Measurements from ENCODE around the gene STARD5. TPM values are rescaled to one million over a fixed set of nuclear protein-coding genes. Genes with fewer than 3 reads are reported as not detected.

STARD5 gene
- total RNA-seq, 1 donor from 2014 or later = 3.3 TPM

DNA sequence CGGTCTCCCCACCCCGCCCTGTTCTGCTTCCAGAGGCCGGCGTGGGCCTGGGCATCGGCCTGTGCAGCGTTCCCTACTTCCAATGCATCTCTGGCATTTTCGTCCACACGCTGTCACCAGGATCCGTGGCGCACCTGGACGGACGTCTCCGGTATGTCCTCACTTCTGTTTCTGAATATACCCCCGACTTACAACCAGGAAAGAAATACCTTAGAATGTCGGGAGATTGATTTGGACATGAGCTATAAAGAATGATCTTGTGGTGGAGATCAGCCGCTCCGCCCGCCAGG, 41.4 kb downstream of the STARD5 start:
- Mint-ChIP-seq H3K4me3 (ENCODE audit: low read depth) (no peak overlapping the region), H3K27ac (no peak overlapping the region), H3K9me3 (peaks cover 13% of the 10 kb centered on the region), H3K27me3 (ENCODE audit: low read depth) (no peaks in the 10 kb centered on the region), H3K4me1 (ENCODE audit: low read depth) (peaks cover 33% of the 10 kb centered on the region), H3K36me3 (ENCODE audit: low read depth) (peaks cover 12% of the 10 kb centered on the region)
- intact Hi-C loops (cut with micrococcal nuclease) = no loop called here
- no peak for DNase-seq (ENCODE audit: low spot score)

GRCh38 chr15:81281766-81282605, 42.0 kb downstream of the STARD5 start:
- intact Hi-C loops (cut with micrococcal nuclease) = no loop called here
- peaks cover 29% of the 10 kb centered on the region for H3K4me1 Mint-ChIP-seq (ENCODE audit: low read depth)
- H3K4me3 Mint-ChIP-seq (ENCODE audit: low read depth) = no peak overlapping the region
- peaks cover 14% of the 10 kb centered on the region for H3K36me3 Mint-ChIP-seq (ENCODE audit: low read depth)
- H3K27ac Mint-ChIP-seq = no peak overlapping the region
- H3K27me3 Mint-ChIP-seq (ENCODE audit: low read depth) = no peaks in the 10 kb centered on the region
- no peak for DNase-seq (ENCODE audit: low spot score)
- H3K9me3 Mint-ChIP-seq = peaks cover 16% of the 10 kb centered on the region

- Mint-ChIP-seq H3K4me1 (ENCODE audit: low read depth) (peaks cover 23% of the 10 kb centered on the region), H3K27ac (no peak overlapping the region), H3K9me3 (peaks cover 16% of the 10 kb centered on the region), H3K27me3 (ENCODE audit: low read depth) (no peaks in the 10 kb centered on the region), H3K4me3 (ENCODE audit: low read depth) (no peak overlapping the region), H3K36me3 (ENCODE audit: low read depth) (peaks cover 17% of the 10 kb centered on the region)
- intact Hi-C loops (cut with micrococcal nuclease) = no loop called here
- no peak for DNase-seq (ENCODE audit: low spot score)
Measured at GRCh38 chr15:81281456-81281735, 42.5 kb downstream of the STARD5 start.

DNA sequence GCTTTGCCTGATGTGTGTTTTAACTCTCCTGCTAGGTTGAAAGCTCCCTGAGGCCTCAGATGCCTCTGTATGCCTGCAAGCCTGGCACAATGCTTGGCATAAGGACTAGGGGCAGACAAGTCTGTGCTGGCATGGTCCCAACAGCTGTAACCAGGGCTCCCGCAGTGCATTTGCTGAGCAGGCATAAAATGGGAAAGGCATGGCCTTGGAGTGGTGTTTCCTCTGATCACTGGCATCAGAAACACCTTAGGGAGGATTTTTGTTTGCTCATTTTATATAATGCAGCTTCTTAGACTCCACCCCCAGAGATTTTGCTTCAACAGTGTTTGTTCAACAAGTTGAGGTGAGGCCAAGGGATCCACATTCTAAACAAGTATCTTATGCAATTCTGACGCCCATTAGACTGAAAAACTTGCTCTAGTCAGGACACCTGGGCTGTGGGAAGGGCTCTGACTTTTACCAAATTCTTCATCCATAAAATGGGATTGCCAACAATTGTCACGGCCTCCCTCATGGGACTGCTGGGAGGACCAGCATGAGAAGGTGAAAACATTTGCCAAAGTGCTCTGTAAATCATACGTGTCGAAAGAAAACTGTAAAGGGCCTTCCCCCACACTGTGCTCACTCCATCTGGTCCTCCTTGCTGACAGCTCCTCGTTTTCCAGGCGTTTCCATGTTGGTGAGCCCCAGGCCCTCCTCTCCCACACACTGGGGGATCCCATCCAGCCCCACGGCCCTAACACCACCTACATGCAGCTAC, 43.1 kb downstream of the STARD5 start:
- Mint-ChIP-seq H3K4me1 (ENCODE audit: low read depth) (peaks cover 19% of the 10 kb centered on the region), H3K27ac (no peak overlapping the region), H3K36me3 (ENCODE audit: low read depth) (peaks cover 17% of the 10 kb centered on the region), H3K4me3 (ENCODE audit: low read depth) (no peak overlapping the region), H3K27me3 (ENCODE audit: low read depth) (no peaks in the 10 kb centered on the region), H3K9me3 (peaks cover 18% of the 10 kb centered on the region)
- no peak for DNase-seq (ENCODE audit: low spot score)
- intact Hi-C loops (cut with micrococcal nuclease) = no loop called here

GRCh38 chr15:81279621-81280485, 44.1 kb downstream of the STARD5 start:
- H3K4me1 Mint-ChIP-seq (ENCODE audit: low read depth) = peaks cover 18% of the 10 kb centered on the region

GRCh38 chr15:81278306-81279029, 45.5 kb downstream of the STARD5 start:
- intact Hi-C loops (cut with micrococcal nuclease) = loop anchor here (5.0 kb wide), 1 partner anchor 44 kb away; the partner anchor contains the start of gene STARD5
- no peak for DNase-seq (ENCODE audit: low spot score)
- Mint-ChIP-seq H3K4me3 (ENCODE audit: low read depth) (no peak overlapping the region), H3K4me1 (ENCODE audit: low read depth) (peaks cover 20% of the 10 kb centered on the region), H3K27me3 (ENCODE audit: low read depth) (no peaks in the 10 kb centered on the region), H3K9me3 (peaks cover 18% of the 10 kb centered on the region), H3K27ac (no peak overlapping the region), H3K36me3 (ENCODE audit: low read depth) (peaks cover 13% of the 10 kb centered on the region)

More at GRCh38 chr15:81279621-81280485, 44.1 kb downstream of the STARD5 start:
- DNase-seq (ENCODE audit: low spot score) = no peak
- H3K36me3 Mint-ChIP-seq (ENCODE audit: low read depth) = peaks cover 13% of the 10 kb centered on the region
- intact Hi-C loops (cut with micrococcal nuclease) = loop anchor here (5.0 kb wide), 1 partner anchor 42 kb away; the partner anchor contains the start of gene STARD5
- H3K9me3 Mint-ChIP-seq = peaks cover 18% of the 10 kb centered on the region
- no peak overlapping the region for H3K27ac Mint-ChIP-seq
- H3K4me3 Mint-ChIP-seq (ENCODE audit: low read depth) = no peak overlapping the region
- no peaks in the 10 kb centered on the region for H3K27me3 Mint-ChIP-seq (ENCODE audit: low read depth)

- intact Hi-C loops (cut with micrococcal nuclease) = loop anchor here (5.0 kb wide), 1 partner anchor 44 kb away; the partner anchor contains the start of gene STARD5
- Mint-ChIP-seq H3K27ac (no peak overlapping the region), H3K27me3 (ENCODE audit: low read depth) (no peaks in the 10 kb centered on the region), H3K36me3 (ENCODE audit: low read depth) (peaks cover 13% of the 10 kb centered on the region), H3K9me3 (peaks cover 18% of the 10 kb centered on the region), H3K4me1 (ENCODE audit: low read depth) (peaks cover 20% of the 10 kb centered on the region), H3K4me3 (ENCODE audit: low read depth) (no peak overlapping the region)
- DNase-seq (ENCODE audit: low spot score) = no peak
Measured at GRCh38 chr15:81277851-81278250, 46.1 kb downstream of the STARD5 start.

DNA sequence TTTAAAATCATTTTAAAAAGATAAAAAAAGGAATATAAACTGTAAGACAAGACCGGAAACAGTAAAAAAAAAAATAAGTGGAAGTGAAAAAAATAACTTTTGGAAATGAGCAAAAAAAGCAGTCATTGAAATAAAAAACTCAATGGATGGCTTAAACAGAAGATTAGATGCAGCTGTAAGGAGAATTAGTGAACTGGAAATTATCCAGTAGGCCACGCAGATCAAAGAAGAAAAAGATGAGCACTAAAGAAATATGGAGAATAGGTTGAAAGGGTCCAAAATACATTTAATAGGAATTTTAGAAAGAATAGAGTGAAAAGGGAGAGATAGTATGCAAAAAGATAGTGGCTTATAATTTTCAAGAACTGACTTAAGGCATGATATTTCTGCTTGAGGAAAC, 47.0 kb downstream of the STARD5 start:
- H3K9me3 Mint-ChIP-seq = peaks cover 18% of the 10 kb centered on the region
- H3K27me3 Mint-ChIP-seq (ENCODE audit: low read depth) = no peaks in the 10 kb centered on the region
- H3K4me1 Mint-ChIP-seq (ENCODE audit: low read depth) = peaks cover 20% of the 10 kb centered on the region
- intact Hi-C loops (cut with micrococcal nuclease) = loop anchor here (5.0 kb wide), 1 partner anchor 45 kb away; the partner anchor contains the start of gene STARD5
- H3K27ac Mint-ChIP-seq = no peak overlapping the region
- H3K4me3 Mint-ChIP-seq (ENCODE audit: low read depth) = no peak overlapping the region
- DNase-seq (ENCODE audit: low spot score) = no peak
- H3K36me3 Mint-ChIP-seq (ENCODE audit: low read depth) = peaks cover 13% of the 10 kb centered on the region

- no peaks in the 10 kb centered on the region for H3K27me3 Mint-ChIP-seq (ENCODE audit: low read depth)
- no peak overlapping the region for H3K4me3 Mint-ChIP-seq (ENCODE audit: low read depth)
- intact Hi-C loops (cut with micrococcal nuclease) = loop anchor here (1.0 to 5.0 kb wide), 5 partner anchors 18 to 124 kb away; partner anchors contain the start of gene STARD5
- peaks cover 20% of the 10 kb centered on the region for H3K4me1 Mint-ChIP-seq (ENCODE audit: low read depth)
- peaks cover 18% of the 10 kb centered on the region for H3K9me3 Mint-ChIP-seq
- DNase-seq (ENCODE audit: low spot score) = no peak
- peaks cover 13% of the 10 kb centered on the region for H3K36me3 Mint-ChIP-seq (ENCODE audit: low read depth)
- no peak overlapping the region for H3K27ac Mint-ChIP-seq
Measured at GRCh38 chr15:81275711-81276392, 48.1 kb downstream of the STARD5 start.

GRCh38 chr15:81274931-81275707, 48.8 kb downstream of the STARD5 start:
- intact Hi-C loops (cut with micrococcal nuclease) = loop anchor here (1.0 to 5.0 kb wide), 5 partner anchors 19 to 125 kb away; partner anchors contain the start of gene STARD5

GRCh38 chr15:81274255-81274654, 49.7 kb downstream of the STARD5 start:
- peaks cover 13% of the 10 kb centered on the region for H3K36me3 Mint-ChIP-seq (ENCODE audit: low read depth)
- no peak overlapping the region for H3K27ac Mint-ChIP-seq
- H3K27me3 Mint-ChIP-seq (ENCODE audit: low read depth) = no peaks in the 10 kb centered on the region
- peaks cover 18% of the 10 kb centered on the region for H3K9me3 Mint-ChIP-seq
- no peak overlapping the region for H3K4me3 Mint-ChIP-seq (ENCODE audit: low read depth)
- DNase-seq (ENCODE audit: low spot score) = no peak
- H3K4me1 Mint-ChIP-seq (ENCODE audit: low read depth) = peaks cover 22% of the 10 kb centered on the region
- intact Hi-C loops (cut with micrococcal nuclease) = loop anchor here (2.0 kb wide), 1 partner anchor 29 kb away; no protein-coding TSS in a partner anchor

More at GRCh38 chr15:81274931-81275707, 48.8 kb downstream of the STARD5 start:
- Mint-ChIP-seq H3K36me3 (ENCODE audit: low read depth) (peaks cover 13% of the 10 kb centered on the region), H3K27ac (peak overlapping the region; percentile 3), H3K4me1 (ENCODE audit: low read depth) (peaks cover 20% of the 10 kb centered on the region), H3K27me3 (ENCODE audit: low read depth) (no peaks in the 10 kb centered on the region), H3K9me3 (peaks cover 18% of the 10 kb centered on the region), H3K4me3 (ENCODE audit: low read depth) (no peak overlapping the region)
- DNase-seq (ENCODE audit: low spot score) = peak; percentile 74
